ENCODE measurements around the gene RAB11FIP4. TPM values are rescaled to one million over a fixed set of nuclear protein-coding genes. Genes with fewer than 3 reads are reported as not detected.

Gene RAB11FIP4
- total RNA-seq, 2 donors from 2014 or later = 39.1 to 40.8 TPM

DNA sequence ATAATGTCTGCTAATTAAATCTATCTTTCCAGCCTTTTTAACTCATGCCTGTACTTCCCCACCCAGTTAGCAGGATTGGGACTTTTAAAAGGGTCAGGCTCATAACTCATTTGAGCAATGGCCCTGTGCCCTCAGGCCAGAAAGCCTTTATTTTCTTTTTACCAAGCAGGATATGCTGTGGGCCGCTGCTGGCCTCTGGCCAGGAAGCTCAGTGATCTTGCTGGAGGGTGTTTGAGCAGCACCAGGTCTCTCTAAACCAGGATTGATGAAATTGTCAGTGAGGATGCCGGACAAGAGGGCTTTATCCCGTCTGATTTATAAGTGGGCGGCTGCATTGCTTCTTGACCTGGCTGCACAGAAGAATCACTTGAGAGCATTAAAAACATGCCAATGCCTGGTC lies 187.8 kb downstream of the RAB11FIP4 start:
- Mint-ChIP-seq H3K9me3 (no peaks in the 10 kb centered on the region), H3K27ac (no peak overlapping the region)

DNA sequence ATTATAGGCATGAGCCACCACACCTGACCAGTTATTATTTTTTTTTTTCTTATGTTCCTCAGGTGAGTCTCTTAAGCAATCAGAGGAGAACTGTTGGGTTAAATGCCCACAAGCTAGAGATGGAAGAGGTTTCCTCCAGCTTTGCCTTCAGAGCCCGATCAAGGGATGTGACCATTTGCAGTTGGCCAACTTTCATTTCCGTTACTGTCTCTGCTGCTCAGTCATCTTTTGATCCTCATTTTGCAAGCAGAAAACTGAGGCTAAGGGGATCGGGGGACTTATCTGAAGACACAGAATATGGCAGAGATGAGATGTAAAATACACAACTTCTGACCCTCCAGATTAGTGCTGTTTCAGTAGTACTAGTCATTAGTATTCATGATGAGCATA lies 188.8 kb downstream of the RAB11FIP4 start:
- H3K27ac Mint-ChIP-seq = no peak overlapping the region
- no peak for ATAC-seq (replicated peaks in 1 of 2)
- no peaks in the 10 kb centered on the region for H3K36me3 Mint-ChIP-seq (ENCODE audit: insufficient read depth in 2 of 2)
- H3K9me3 Mint-ChIP-seq = no peaks in the 10 kb centered on the region
- H3K4me3 Mint-ChIP-seq = no peak overlapping the region
- no peak for DNase-seq
- H3K27me3 Mint-ChIP-seq (ENCODE audit: low read depth) = no peaks in the 10 kb centered on the region
- peaks cover 10% of the 10 kb centered on the region for H3K4me1 Mint-ChIP-seq (ENCODE audit: low read depth)

More for the DNA sequence above, 187.8 kb downstream of the RAB11FIP4 start:
- DNase-seq (no peak), ATAC-seq (replicated peaks in 1 of 2) (no peak)
- Mint-ChIP-seq H3K4me1 (ENCODE audit: low read depth) (peaks cover 10% of the 10 kb centered on the region), H3K36me3 (ENCODE audit: insufficient read depth in 2 of 2) (no peaks in the 10 kb centered on the region), H3K27me3 (ENCODE audit: low read depth) (no peaks in the 10 kb centered on the region), H3K4me3 (no peak overlapping the region)

DNA sequence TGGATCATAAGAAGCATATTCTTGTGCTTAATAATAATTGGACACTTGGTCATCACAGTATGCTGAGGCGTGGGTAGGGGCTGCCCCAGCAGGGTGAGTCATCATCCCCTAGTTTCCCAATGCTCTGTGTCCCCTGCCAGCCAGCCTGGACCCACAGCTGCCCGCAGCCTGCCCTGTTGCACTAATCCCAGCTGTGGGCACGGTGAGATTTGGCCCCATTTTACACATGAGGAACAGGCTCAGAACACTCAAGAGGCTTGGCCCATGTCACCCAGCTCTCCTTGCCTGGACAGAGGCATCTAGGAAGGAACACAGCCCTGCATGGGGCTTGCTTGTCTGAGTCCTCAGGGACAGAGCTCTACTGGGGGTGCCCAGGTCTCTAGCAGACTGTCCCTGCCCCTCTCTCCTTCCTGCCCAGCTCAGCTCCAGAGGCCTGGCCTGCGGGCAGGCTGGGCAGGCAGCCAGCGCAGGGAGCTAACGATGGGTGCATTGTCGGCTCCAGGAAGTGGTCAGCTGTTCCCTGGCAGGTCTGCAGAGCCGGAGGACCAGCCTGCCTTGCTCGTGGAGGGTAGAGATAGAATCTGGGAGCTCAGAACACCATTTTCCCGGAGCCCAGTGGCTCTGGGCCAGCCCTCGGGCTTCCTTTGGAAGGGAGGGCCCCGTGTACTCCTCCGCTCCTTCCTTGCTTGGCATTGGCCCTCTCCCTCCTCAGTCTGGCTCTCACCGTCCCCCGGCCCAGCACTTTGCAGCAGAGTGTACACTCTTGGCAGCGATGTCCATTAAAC lies 189.4 kb downstream of the RAB11FIP4 start:
- ATAC-seq (replicated peaks in 1 of 2) = peak; percentile 36 to 61
- Mint-ChIP-seq H3K4me3 (no peak overlapping the region), H3K36me3 (ENCODE audit: insufficient read depth in 2 of 2) (no peaks in the 10 kb centered on the region), H3K27me3 (ENCODE audit: low read depth) (no peaks in the 10 kb centered on the region), H3K27ac (no peak overlapping the region), H3K4me1 (ENCODE audit: low read depth) (peaks cover 10% of the 10 kb centered on the region), H3K9me3 (no peaks in the 10 kb centered on the region)
- DNase-seq = no peak

DNA sequence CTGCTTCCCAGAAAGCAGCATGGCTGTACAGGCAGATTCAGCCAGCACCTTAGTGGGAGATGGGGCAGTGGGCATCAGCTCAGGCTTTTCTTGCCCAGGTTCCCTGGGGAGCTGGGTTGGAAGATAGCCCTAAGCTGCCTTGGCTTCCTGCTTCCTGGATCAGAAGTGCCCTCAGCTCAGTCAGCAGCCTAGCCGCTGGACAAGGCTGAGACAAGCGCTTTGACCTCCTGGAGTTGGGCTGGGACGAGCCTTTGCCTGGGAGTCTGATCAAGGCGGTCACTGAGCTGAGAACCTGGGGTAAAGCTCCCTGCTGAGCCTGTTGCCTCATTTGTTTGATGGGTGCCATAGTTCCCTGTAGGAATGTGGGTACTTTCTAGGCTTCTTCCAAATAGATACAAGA lies 190.0 kb downstream of the RAB11FIP4 start:
- H3K4me1 Mint-ChIP-seq (ENCODE audit: low read depth) = peaks cover 10% of the 10 kb centered on the region
- no peak overlapping the region for H3K27ac Mint-ChIP-seq
- no peaks in the 10 kb centered on the region for H3K27me3 Mint-ChIP-seq (ENCODE audit: low read depth)
- H3K9me3 Mint-ChIP-seq = no peaks in the 10 kb centered on the region
- H3K4me3 Mint-ChIP-seq = no peak overlapping the region
- no peak for ATAC-seq (replicated peaks in 1 of 2)
- no peaks in the 10 kb centered on the region for H3K36me3 Mint-ChIP-seq (ENCODE audit: insufficient read depth in 2 of 2)
- DNase-seq = no peak

DNA sequence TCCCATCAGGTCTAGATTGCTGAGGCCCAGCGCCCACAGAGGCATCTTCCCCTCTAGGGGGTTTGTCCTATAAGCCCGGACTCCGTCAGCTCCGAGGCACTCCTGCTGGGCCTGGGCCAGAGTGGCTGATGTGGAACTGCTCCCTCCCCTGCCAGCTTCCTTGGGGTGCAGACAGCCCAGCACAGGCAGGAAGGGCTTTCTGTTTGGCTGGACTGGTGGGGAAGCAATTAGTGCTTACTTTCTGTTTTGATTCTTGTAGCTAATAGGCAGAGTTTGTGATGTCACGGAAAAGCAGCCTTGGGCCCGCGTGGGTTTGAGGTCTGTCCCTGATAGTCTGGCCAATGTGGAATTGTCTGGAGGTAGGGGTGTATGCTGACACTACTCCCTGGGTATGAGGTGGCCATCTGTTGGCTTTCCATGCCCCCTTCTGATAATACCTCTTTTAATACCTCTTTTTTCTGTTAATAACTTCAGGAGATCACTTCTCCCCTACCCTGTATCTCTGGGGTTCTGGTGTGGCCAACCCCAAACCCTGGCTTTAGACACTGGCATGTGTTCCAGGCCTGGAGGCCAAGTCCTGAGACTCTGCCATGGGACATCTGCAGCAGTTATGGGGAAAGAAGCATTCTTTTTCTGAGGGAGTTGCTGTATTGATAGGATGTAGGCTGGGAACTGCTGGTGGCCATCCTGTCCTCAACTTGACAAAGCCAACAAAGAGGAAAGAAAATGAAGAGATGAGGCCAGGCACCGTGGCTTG lies 190.9 kb downstream of the RAB11FIP4 start:
- no peak overlapping the region for H3K4me3 Mint-ChIP-seq
- peaks cover 10% of the 10 kb centered on the region for H3K4me1 Mint-ChIP-seq (ENCODE audit: low read depth)
- H3K9me3 Mint-ChIP-seq = no peaks in the 10 kb centered on the region
- no peaks in the 10 kb centered on the region for H3K27me3 Mint-ChIP-seq (ENCODE audit: low read depth)
- ATAC-seq (replicated peaks in 1 of 2) (no peak), DNase-seq (no peak)
- no peak overlapping the region for H3K27ac Mint-ChIP-seq
- H3K36me3 Mint-ChIP-seq (ENCODE audit: insufficient read depth in 2 of 2) = no peaks in the 10 kb centered on the region

DNA sequence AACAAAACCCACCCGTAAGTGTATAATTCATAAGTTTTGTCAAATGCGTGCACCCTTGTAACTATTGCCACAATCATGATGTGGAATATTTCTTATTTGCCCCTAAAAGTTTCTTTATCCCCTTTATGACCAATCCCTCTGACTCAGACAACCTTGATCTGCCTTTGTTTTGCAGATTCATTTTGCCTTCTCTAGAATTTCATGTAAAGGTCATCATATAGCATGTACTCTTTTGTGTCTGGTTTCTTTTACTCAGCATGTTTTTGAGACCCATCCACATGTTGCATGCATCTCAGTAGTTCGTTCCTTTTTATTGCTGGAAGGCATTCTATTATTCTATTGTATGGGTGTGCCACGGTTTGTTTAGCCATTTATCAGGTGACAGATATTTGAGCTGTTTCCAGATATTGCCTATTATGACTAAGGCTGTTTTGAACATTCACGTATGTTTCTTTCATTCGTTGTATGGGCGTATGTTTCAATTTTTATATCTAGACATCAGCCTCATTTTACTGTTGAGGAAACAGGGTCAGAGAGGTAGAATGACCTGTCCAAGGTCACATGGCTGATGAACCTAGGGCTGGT lies 192.4 kb downstream of the RAB11FIP4 start:
- Mint-ChIP-seq H3K36me3 (ENCODE audit: insufficient read depth in 2 of 2) (no peaks in the 10 kb centered on the region), H3K27ac (no peak overlapping the region), H3K4me3 (no peak overlapping the region), H3K4me1 (ENCODE audit: low read depth) (peaks cover 10% of the 10 kb centered on the region), H3K9me3 (no peaks in the 10 kb centered on the region), H3K27me3 (ENCODE audit: low read depth) (no peaks in the 10 kb centered on the region)
- no peak for DNase-seq
- ATAC-seq (replicated peaks in 1 of 2) = no peak

DNA sequence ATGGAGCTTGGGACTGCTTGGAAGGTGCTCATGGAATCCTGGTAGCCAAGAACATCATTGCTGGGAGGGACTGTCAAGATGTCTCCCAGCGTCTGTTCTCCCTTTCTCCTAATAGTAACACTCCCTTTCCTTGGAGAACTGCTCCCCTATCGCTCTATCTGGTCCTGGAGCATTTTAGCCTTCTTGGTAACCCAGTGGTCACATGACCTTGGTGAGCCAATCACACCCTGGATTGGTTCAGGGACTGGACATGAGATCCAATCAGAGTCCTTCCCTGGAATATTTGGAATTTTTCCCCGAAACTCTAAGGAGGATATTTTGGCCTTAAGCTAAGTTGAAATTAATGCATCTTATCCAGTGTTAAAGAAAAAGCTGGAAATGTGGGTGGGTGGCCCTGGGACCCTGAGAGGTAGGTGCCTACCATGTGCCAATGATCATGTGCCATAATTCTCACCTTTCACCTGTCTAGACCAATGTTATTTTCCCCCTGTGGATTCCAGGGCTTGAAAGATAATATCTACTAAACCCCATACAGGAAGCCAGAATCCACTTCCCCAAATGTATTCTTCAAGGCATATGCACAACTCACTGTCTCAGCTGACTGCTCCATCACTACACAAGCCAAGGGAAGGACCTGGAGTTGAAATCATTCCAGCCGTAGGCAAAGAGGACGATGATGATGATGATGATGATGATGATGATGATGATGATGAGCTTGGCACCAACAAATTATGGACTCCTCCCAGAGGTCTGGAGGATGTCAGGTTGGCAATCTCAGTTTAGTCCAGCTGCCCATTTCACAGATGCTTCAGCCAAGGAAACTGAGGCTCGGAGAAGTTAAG lies 193.2 kb downstream of the RAB11FIP4 start:
- no peak overlapping the region for H3K4me3 Mint-ChIP-seq
- no peaks in the 10 kb centered on the region for H3K36me3 Mint-ChIP-seq (ENCODE audit: insufficient read depth in 2 of 2)
- peaks cover 10% of the 10 kb centered on the region for H3K4me1 Mint-ChIP-seq (ENCODE audit: low read depth)
- no peaks in the 10 kb centered on the region for H3K27me3 Mint-ChIP-seq (ENCODE audit: low read depth)
- DNase-seq (no peak), ATAC-seq (replicated peaks in 1 of 2) (no peak)
- no peaks in the 10 kb centered on the region for H3K9me3 Mint-ChIP-seq
- H3K27ac Mint-ChIP-seq = no peak overlapping the region

DNA sequence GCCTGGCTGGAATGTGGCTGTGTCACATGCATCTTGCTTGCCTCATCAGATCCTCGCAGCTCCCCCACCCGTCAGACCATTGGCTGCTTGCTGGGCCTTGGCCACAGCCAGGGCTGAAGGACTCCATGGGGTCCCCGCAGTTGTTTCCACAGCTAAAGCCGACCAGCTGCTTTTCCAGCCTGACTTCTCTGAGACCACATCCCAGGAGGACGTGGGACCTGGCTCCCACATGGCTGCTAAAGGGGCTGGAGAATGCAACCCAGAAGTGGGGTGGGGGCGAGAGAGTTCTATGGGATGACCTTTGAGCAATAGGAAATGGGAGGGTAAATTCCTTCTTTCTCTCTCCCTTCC lies 193.8 kb downstream of the RAB11FIP4 start:
- H3K4me3 Mint-ChIP-seq = no peak overlapping the region
- ATAC-seq (replicated peaks in 1 of 2) = no peak
- no peaks in the 10 kb centered on the region for H3K9me3 Mint-ChIP-seq
- H3K27ac Mint-ChIP-seq = no peak overlapping the region
- no peaks in the 10 kb centered on the region for H3K27me3 Mint-ChIP-seq (ENCODE audit: low read depth)
- no peaks in the 10 kb centered on the region for H3K36me3 Mint-ChIP-seq (ENCODE audit: insufficient read depth in 2 of 2)
- peaks cover 10% of the 10 kb centered on the region for H3K4me1 Mint-ChIP-seq (ENCODE audit: low read depth)
- DNase-seq = no peak

DNA sequence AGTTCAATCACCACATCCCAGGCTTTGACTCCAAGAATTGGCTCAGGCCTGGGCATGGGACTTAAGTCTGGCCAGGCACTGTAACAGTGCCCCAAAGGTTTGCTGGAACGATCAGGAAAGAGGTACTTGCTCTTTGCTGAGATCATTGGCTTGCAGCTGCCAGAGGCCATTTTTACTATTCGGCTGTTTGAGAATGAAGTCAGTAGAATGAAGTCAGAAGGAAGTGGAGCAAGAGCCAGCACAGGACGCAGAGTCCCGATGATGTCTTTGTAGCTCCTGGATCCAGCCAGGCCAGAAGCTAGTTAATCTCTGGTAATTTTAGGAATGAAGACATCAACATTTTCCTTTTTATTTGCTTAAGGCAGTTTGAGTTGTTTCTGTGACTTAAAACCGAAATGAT lies 195.5 kb downstream of the RAB11FIP4 start:
- ATAC-seq (replicated peaks in 1 of 2) (no peak), DNase-seq (no peak)
- no peak overlapping the region for H3K4me3 Mint-ChIP-seq
- H3K9me3 Mint-ChIP-seq = no peaks in the 10 kb centered on the region
- H3K27me3 Mint-ChIP-seq (ENCODE audit: low read depth) = no peaks in the 10 kb centered on the region
- H3K36me3 Mint-ChIP-seq (ENCODE audit: insufficient read depth in 2 of 2) = no peaks in the 10 kb centered on the region
- peaks cover 6% of the 10 kb centered on the region for H3K4me1 Mint-ChIP-seq (ENCODE audit: low read depth)
- H3K27ac Mint-ChIP-seq = no peak overlapping the region

DNA sequence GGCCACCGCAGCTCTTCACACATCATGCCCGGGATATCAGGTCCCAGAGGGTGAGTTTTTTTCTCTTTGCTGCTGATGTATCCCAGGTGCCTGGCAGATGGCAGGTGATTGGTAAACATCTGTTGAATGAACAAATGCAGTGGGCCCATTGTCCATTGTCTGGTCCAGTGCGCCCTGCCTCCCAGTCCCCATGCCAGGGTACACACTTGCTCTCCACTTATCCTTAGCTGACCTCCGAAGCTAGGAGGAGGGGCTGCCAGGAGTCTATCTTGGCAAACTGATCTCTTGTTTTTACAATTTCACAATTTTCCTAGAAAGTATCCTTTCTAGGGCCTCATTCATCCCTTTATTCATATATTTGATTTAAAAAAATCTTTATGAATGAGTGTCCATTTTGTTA lies 196.0 kb downstream of the RAB11FIP4 start:
- no peak overlapping the region for H3K4me3 Mint-ChIP-seq
- H3K27me3 Mint-ChIP-seq (ENCODE audit: low read depth) = no peaks in the 10 kb centered on the region
- peaks cover 6% of the 10 kb centered on the region for H3K4me1 Mint-ChIP-seq (ENCODE audit: low read depth)

More for the DNA sequence above, 196.0 kb downstream of the RAB11FIP4 start:
- no peaks in the 10 kb centered on the region for H3K36me3 Mint-ChIP-seq (ENCODE audit: insufficient read depth in 2 of 2)
- H3K9me3 Mint-ChIP-seq = no peaks in the 10 kb centered on the region
- no peak overlapping the region for H3K27ac Mint-ChIP-seq
- DNase-seq (no peak), ATAC-seq (replicated peaks in 1 of 2) (no peak)
